Measurements from ENCODE around the gene SUN3.
"Not testable (repeated sequence)": the region's sequence is repeated elsewhere in the genome, so short reads cannot be mapped to it uniquely, and the experiment has no call there.

Gene SUN3

DNA sequence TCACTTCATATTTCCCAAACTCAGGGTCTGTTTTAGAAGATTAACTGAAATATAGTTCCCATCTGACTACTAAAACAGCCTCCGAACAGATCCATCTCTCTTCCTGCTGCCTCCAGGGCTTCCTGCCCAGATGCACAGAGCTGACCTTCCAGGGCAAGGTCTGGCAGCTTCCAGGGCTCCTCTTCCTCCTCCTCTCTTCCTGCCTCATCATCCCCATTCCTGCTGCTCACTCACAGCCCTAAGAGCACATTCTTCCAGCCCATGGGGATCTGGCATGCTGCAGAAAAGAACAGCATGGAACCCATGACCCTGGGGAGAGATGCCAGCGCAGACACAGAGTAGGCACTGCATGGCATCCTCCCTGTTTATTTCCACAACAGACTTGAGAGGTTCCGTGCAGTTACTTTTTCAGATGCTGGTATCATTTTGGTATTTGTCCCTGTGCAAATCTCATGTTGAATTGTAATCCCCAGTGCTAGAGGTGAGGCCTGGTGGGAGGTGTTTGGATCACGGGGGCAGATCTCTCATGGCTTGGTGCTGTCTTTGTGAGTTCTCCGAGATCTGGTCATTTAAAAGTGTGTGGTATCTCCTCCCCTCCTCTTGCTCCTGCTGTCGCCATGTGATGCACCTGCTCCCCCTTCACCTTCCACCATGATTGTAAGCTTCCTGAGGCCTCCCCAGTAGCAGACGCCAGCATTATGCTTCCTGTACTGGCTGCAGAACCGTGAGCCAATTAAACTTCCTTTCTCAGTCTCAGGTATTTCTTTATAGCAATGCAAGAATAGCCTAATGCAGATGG, 85.0 kb downstream of the SUN3 start:
- no peak for DNase-seq (ENCODE audit: low spot score)

DNA sequence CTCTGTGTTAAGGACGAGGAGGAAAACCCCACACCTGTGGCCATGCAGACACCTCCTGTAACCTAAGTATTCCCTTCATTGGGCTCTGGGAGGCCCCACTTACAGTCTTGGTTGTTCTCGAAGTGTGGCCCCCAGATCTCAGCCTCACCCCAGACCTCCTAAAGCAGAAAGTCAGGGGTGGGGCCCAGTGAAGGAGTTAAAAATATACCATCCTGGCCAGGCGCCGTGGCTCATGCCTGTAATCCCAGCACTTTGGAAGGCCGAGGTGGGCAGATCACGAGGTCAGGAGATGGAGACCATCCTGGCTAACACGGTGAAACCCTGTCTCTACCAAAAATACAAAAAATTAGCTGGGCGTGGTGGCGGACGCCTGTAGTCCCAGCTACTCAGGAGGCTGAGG, 86.3 kb downstream of the SUN3 start:
- DNase-seq (ENCODE audit: low spot score) = not testable (repeated sequence)

DNA sequence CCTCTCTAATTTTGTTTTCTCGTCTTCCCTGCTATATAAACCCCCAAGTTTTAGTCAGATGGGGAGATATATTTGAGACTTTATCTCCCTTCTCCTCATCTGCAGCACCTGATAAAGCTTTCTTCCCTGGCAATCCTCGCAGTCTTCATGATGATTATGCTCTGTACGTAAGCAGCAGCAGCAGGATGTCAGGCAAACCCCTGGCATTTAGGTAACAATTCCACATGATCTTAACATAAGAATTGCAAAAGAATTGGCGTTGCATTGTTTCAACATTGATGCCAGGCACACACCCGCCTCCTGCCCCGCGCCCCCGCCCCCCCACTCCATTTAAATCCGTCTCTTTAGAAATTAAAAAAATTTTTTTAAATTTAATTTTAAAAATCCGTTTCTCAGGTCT, 86.8 kb downstream of the SUN3 start:
- DNase-seq (ENCODE audit: low spot score) = no peak

DNA sequence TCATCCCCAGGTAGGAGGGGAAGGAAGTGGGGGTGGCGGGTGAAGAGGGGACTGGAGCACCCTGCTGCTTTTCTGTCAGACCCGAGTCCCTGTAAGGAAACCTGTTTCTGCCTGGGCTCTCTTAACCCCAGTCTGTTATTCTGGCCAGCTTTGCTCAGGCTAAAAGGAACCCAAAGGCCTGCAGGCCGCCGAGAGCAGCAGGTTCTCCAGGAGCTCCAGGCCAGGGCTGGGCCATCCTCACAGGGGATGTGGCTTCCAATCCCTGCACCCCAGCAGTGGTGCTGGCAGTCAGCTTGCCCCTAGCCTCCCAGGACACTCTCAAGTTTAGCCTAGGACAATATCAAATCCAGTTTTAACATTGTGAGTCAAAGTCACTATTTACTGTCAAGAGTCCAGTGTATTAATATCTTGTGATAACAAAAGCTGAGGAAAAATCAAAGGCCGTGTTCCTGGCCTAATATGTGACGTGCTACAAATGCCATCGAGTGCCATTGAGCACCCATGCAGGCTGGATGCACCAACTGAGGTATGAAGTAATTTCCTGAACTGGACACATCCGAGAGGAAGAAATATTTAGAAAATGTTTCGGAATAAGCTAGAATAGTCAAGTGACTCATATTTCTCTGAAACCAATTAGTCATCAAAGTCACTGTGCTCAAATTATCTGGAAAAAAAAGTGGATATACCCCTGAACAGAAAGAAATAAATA, 87.6 kb downstream of the SUN3 start:
- no peak for DNase-seq (ENCODE audit: low spot score)

- DNase-seq (ENCODE audit: low spot score) = no peak
Observed at GRCh38 chr7:47940088-47941013, 88.6 kb downstream of the SUN3 start.

DNA sequence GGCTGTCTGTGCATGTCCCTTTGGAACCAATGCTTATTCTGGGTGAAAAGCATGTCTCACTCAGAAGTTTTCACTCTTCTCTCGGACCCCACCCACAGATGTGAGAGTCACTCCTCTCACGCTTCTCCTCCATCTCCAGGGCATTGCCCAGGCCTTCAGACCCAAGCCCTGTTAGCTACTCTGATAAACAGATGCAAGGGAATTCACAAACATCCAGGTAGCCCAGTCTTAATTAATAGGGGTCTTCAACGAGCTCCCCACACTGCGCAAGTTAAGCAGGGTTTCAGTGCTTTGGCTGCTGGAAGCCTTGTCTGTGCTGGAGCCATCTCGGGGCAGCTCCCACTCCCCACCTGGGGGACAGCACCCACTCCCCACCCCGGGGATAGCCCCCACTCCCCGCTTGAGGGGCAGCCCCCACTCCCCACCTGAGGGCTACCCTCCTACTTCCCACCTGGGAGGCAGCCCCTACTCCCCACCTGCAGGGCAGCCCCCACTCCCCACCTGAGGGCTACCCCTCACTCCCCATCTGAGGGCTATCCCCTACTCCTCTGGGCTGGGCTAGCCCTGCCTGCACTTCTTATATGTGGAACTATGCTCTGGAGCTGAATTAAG, 89.4 kb downstream of the SUN3 start:
- DNase-seq (ENCODE audit: low spot score) = no peak

DNA sequence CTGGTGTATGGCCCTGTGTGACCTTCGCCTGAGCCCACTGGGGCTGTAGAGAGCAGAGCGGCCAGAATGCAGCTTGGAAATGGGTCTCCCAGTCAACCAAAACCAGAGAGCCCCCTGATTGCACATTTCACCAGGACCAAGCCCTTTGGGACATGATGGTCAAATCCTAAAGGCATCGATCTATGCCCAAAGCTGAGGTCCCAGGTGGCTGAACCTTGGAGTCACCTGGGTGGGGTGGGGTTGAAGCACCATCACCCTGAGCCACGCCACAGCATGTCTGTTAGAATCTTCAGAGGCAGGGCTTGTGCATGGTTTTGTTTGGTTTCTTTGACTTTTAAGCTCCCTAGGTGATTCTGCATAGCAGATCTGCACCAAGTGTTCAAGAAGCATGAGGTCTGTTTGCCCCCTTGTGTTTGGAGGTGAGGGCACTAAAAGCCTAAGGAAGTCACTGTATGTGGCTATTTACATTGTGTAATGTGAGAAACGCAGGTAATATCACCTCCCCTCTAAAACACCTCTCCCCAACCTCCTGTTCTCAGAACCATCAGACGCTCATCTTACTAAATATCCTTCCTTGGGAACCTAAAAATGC, 90.2 kb downstream of the SUN3 start:
- DNase-seq (ENCODE audit: low spot score) = no peak

GRCh38 chr7:47937711-47938573, 91.0 kb downstream of the SUN3 start:
- DNase-seq (ENCODE audit: low spot score) = no peak

All from CD4-positive, alpha-beta T cell treated with Interleukin-2 at 100 ng/mL for 4 hours (primary cell).